B cell (primary cell): Measurements from ENCODE around the gene TBC1D17. TPM values are rescaled to one million over a fixed set of nuclear protein-coding genes. Genes with fewer than 3 reads are reported as not detected.

Source experiments
- ATAC-seq: fragments of 200-7000 bp; cut with Tn5 transposase; one replicate; pipeline ENCODE4 v1.10.0; 2021; ENCODE audit warnings: low read depth, mild to moderate bottlenecking, moderate number of reproducible peaks, moderate library complexity
- CTCF ChIA-PET: fragments of 350-600 bp; sonication (Branson Sonifier 250); formaldehyde crosslinking; loops from one replicate; lab custom pipeline; 2021; ENCODE audit warnings: antibody characterized with exemption, inconsistent platforms; lab: Charles Lee
- POLR2A ChIA-PET: fragments of 350-600 bp; sonication (Branson Sonifier 250); formaldehyde crosslinking; loops from one replicate; lab custom pipeline; 2021; ENCODE audit warnings: antibody characterized with exemption; lab: Charles Lee
- DNase-seq: peaks from one replicate; pipeline ENCODE4 v3.0.0; 2013
- H2AFZ ChIP-seq: 2 replicates; pipeline ENCODE4 v1.6.1; 2012; ENCODE audit warnings: mild to moderate bottlenecking, low read depth, low read length; ENCODE audit not compliant: insufficient read depth, poor library complexity, severe bottlenecking
- H3K27ac ChIP-seq, 2 donors: 1 replicate in 1 of 2; 2 replicates in 1 of 2; pipeline ENCODE4 v1.5.1; 2012 to 2013; ENCODE audit warnings: low read length in 2 of 2, mild to moderate bottlenecking in 2 of 2, moderate library complexity in 1 of 2
- H3K27me3 ChIP-seq, 4 experiments: fragments of 200-600 bp in 1 of 4; sonication (generic) in 1 of 4; replicated peaks in 1 of 4; 1 replicate in 2 of 4; 2 replicates in 2 of 4; pipeline versions ENCODE4 v1.6.1 to v1.7.0; 2013 to 2016; ENCODE audit warnings: low read length in 3 of 4, mild to moderate bottlenecking in 2 of 4, mixed read lengths in 1 of 4, moderate library complexity in 1 of 4; ENCODE audit not compliant: insufficient read depth in 4 of 4, control insufficient read depth in 3 of 4; ENCODE audit errors: control extremely low read depth in 1 of 4
- H3K36me3 ChIP-seq, 2 experiments: replicated peaks in 1 of 2; 1 replicate in 1 of 2; 2 replicates in 1 of 2; pipeline versions ENCODE4 v1.6.1 to v1.7.1; 2013; ENCODE audit warnings: low read length in 1 of 2; ENCODE audit not compliant: insufficient read depth in 2 of 2, control insufficient read depth in 1 of 2; ENCODE audit errors: control extremely low read depth in 1 of 2, extremely low read depth in 1 of 2
- H3K4me1 ChIP-seq, 2 donors: fragments of 200-600 bp in 1 of 2; sonication (generic) in 1 of 2; 1 replicate in 1 of 2; 2 replicates in 1 of 2; pipeline versions ENCODE4 v1.5.1 to v1.6.1; 2013 to 2017; ENCODE audit warnings: low read length in 2 of 2; ENCODE audit not compliant: control insufficient read depth in 2 of 2, insufficient read depth in 2 of 2
- H3K4me2 ChIP-seq: replicated peaks from 2 replicates; pipeline ENCODE3; 2012; ENCODE audit warnings: mild to moderate bottlenecking, low read depth, low read length; ENCODE audit not compliant: poor library complexity, severe bottlenecking
- H3K4me3 ChIP-seq, 5 experiments: fragments of 200-600 bp in 1 of 5; sonication (generic) in 1 of 5; 1 replicate in 3 of 5; 2 replicates in 2 of 5; pipeline versions ENCODE4 v1.5.1 to v1.7.0; 2011 to 2016; ENCODE audit warnings: low read length in 4 of 5, mild to moderate bottlenecking in 4 of 5, low read depth in 2 of 5, control low read depth in 1 of 5, moderate library complexity in 1 of 5; ENCODE audit not compliant: insufficient read depth in 1 of 5; ENCODE audit errors: control extremely low read depth in 1 of 5, extremely low read depth in 1 of 5
- H3K79me2 ChIP-seq: fragments of 200-600 bp; sonication (generic); one replicate; pipeline ENCODE4 v1.6.0; 2016; ENCODE audit warnings: low read length; ENCODE audit not compliant: control insufficient read depth, insufficient read depth
- H3K9ac ChIP-seq: fragments of 200-600 bp; sonication (generic); 2 replicates; pipeline ENCODE4 v1.6.1; 2017; ENCODE audit warnings: mild to moderate bottlenecking, low read length, moderate library complexity
- H3K9me3 ChIP-seq, 3 donors: one replicate each; pipeline versions ENCODE4 v1.6.1 to v1.7.1; 2013; ENCODE audit warnings: low read length in 2 of 3; ENCODE audit not compliant: control insufficient read depth in 2 of 3, insufficient read depth in 1 of 3; ENCODE audit errors: control extremely low read depth in 1 of 3
- H4K20me1 ChIP-seq: 2 replicates; pipeline ENCODE4 v1.6.0; 2012; ENCODE audit warnings: mild to moderate bottlenecking, low read length; ENCODE audit not compliant: insufficient read depth, control insufficient read depth, poor library complexity, severe bottlenecking
- H3K27ac Mint-ChIP-seq: one replicate; pipeline ENCODE4 v1.8.0; 2021; ENCODE audit warnings: mixed read lengths
- H3K27me3 Mint-ChIP-seq: one replicate; pipeline ENCODE4 v1.8.0; 2021; ENCODE audit warnings: mixed read lengths
- H3K4me1 Mint-ChIP-seq: one replicate; pipeline ENCODE4 v1.8.0; 2021; ENCODE audit warnings: mixed read lengths
- H3K4me3 Mint-ChIP-seq: one replicate; pipeline ENCODE4 v1.8.0; 2021; ENCODE audit warnings: mixed read lengths
- H3K9me3 Mint-ChIP-seq: one replicate; pipeline ENCODE4 v1.8.0; 2022; ENCODE audit warnings: mixed read lengths; ENCODE audit not compliant: insufficient read depth
- EZH2 ChIP-seq: IDR thresholded peaks from 2 replicates; pipeline ENCODE4 v1.6.1; 2012; ENCODE audit warnings: borderline replicate concordance, low read depth, mild to moderate bottlenecking, moderate library complexity, low read length; ENCODE audit not compliant: insufficient read depth, poor library complexity, severe bottlenecking
- WGBS: methylation state at CpG from one replicate; pipeline ENCODE4 v1.1.5; 2013; ENCODE audit warnings: missing lambda C conversion rate; ENCODE audit not compliant: insufficient coverage; 5-methylcytosine and 5-hydroxymethylcytosine counted together
- intact Hi-C: fragments of 100-400 bp; cut with micrococcal nuclease; formaldehyde crosslinking; loops from one replicate; pipeline ENCODE4 v1.10.0; 2022
- polyA plus RNA-seq: library from polyadenylated mRNA; depleted of rRNA; stranded (reverse); fragments of >200 nt; gene quantifications from 2 replicates; pipeline ENCODE4 v1.2.3, GENCODE V29; 2012
- total RNA-seq, 2 donors: library from RNA; stranded (reverse); fragments of 120-200 nt in 1 of 2; gene quantifications; 1 replicate in 1 of 2; 2 replicates in 1 of 2; pipeline versions ENCODE4 v1.2.3 to v1.2.4, GENCODE V29; 2013 to 2022
- TF ChIP-seq, protein P1 (sequence below): fragments of 200-600 bp; IDR thresholded peaks from one replicate; pipeline ENCODE4 v1.8.0; 2022; ENCODE audit warnings: antibody characterized with exemption, mild to moderate bottlenecking

Gene TBC1D17
- total and polyA plus RNA-seq, 2 donors (not counting 1 experiment from before 2014, with no cell fraction given): 85.7 to 98.7 TPM

GRCh38 chr19:49918089-49918488 is 40.6 kb downstream of the TBC1D17 start:
- peaks cover 85% of the 10 kb centered on the region for H3K79me2 ChIP-seq
- peaks cover 0 to 3% (median 0%) of the 10 kb centered on the region in 3 donors for H3K9me3 ChIP-seq
- no peaks in the 10 kb centered on the region for H3K27me3 ChIP-seq
- no peak for TF ChIP-seq EZH2
- TF ChIP-seq, protein P1, sequence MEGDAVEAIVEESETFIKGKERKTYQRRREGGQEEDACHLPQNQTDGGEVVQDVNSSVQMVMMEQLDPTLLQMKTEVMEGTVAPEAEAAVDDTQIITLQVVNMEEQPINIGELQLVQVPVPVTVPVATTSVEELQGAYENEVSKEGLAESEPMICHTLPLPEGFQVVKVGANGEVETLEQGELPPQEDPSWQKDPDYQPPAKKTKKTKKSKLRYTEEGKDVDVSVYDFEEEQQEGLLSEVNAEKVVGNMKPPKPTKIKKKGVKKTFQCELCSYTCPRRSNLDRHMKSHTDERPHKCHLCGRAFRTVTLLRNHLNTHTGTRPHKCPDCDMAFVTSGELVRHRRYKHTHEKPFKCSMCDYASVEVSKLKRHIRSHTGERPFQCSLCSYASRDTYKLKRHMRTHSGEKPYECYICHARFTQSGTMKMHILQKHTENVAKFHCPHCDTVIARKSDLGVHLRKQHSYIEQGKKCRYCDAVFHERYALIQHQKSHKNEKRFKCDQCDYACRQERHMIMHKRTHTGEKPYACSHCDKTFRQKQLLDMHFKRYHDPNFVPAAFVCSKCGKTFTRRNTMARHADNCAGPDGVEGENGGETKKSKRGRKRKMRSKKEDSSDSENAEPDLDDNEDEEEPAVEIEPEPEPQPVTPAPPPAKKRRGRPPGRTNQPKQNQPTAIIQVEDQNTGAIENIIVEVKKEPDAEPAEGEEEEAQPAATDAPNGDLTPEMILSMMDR: no peak
- peaks cover 0 to 54% of the 10 kb centered on the region in 2 experiments for H3K36me3 ChIP-seq
- H3K27me3 Mint-ChIP-seq: no peaks in the 10 kb centered on the region
- no peak overlapping the region for H2AFZ ChIP-seq
- no peak for ATAC-seq
- no peak overlapping the region for H3K4me3 ChIP-seq
- ChIA-PET CTCF (interaction anchor here (0.6 to 3.4 kb wide), 8 partner anchors 11 to 696 kb away, joined by 3 to 17 read pairs (median 5); partner anchors contain the start of genes ATF5, IL4I1 and NUP62), POLR2A (interaction anchor here (1.4 to 4.9 kb wide), 3 partner anchors 10 to 25 kb away, joined by 3 to 28 read pairs (median 4); partner anchors contain the start of genes ATF5 and NUP62)
- peaks cover 65% of the 10 kb centered on the region for H4K20me1 ChIP-seq
- WGBS: 100% methylated on average over 5 of the region's 8 CpGs
- H3K9me3 Mint-ChIP-seq: no peaks in the 10 kb centered on the region
- peak overlapping the region; percentile 95 for H3K27ac Mint-ChIP-seq
- H3K4me1 ChIP-seq: peaks cover 0 to 6% of the 10 kb centered on the region in 2 donors
- intact Hi-C loops: no loop called here
- H3K4me2 ChIP-seq: no peak overlapping the region
- peak overlapping the region; percentile 41 for H3K4me3 Mint-ChIP-seq
- no peak for DNase-seq
- H3K27ac ChIP-seq: no peak overlapping the region
- no peak overlapping the region for H3K9ac ChIP-seq
- H3K4me1 Mint-ChIP-seq: peaks cover 54% of the 10 kb centered on the region

DNA sequence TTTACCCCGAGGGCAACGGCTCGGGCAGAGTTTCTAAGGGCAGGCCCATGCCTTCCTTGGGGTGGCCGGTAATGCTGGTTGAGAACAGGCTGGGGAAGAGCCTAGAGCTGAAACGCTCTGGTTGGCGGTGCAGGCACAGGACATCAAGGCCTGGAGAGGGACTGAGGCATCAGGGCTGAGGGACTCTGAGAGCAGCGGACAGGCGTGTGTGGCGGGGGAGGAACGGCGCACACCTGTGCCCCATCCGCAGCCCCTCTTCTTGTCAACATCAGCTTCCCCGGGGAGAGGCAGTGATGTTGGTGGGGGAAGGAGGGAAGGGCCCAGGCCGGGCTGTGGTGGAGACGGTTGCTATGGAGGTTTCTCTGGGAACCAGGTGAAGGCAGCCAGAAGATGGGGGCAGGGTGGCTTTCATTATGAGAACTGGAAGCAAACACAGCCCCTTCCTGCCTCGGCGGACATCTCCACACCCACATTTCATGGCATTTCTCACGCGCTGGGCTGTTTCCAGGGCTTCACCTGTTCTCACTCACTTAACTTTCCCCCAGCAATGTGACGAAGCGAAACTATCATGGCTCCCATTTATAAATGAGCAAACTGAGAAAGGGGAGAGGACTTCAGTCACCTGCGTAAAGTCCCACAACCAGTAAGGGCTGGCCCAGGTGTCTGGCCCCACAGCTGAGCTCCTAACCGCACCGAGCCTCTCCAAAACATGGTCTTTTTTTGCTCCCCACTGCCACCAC is 43.3 kb downstream of the TBC1D17 start:
- ChIA-PET CTCF (interaction anchor here (0.8 to 1.2 kb wide), 2 partner anchors 10 to 73 kb away, joined by 3 to 4 read pairs; no protein-coding TSS in a partner anchor), POLR2A (interaction anchor here (4.9 kb wide), 1 partner anchor 8 kb away, joined by 28 read pairs; the partner anchor contains the start of genes ATF5 and NUP62)
- peaks cover 1 to 54% of the 10 kb centered on the region in 2 experiments for H3K36me3 ChIP-seq
- peaks cover 83% of the 10 kb centered on the region for H4K20me1 ChIP-seq
- DNase-seq (no peak), ATAC-seq (no peak)
- no peaks in the 10 kb centered on the region for H3K9me3 Mint-ChIP-seq
- WGBS: 90% methylated on average over 18 of the region's 24 CpGs
- peak overlapping the region; percentile 72 for H3K27ac Mint-ChIP-seq
- peaks cover 0 to 18% of the 10 kb centered on the region in 2 donors for H3K4me1 ChIP-seq
- intact Hi-C loops: loop anchor here (10.0 kb wide), 1 partner anchor 884 kb away; no protein-coding TSS in a partner anchor
- TF ChIP-seq, protein P1: no peak
- no peak for TF ChIP-seq EZH2
- H3K4me1 Mint-ChIP-seq: peaks cover 59% of the 10 kb centered on the region
- H3K27me3 ChIP-seq: no peaks in the 10 kb centered on the region
- H3K4me2 ChIP-seq: no peak overlapping the region
- H3K4me3 Mint-ChIP-seq: peak overlapping the region; percentile 32
- peaks cover 0 to 3% (median 0%) of the 10 kb centered on the region in 3 donors for H3K9me3 ChIP-seq
- no peak overlapping the region for H2AFZ ChIP-seq
- H3K27ac ChIP-seq: peak overlapping the region in 1 of 2 donors; percentile 23
- H3K4me3 ChIP-seq: no peak overlapping the region
- H3K9ac ChIP-seq: no peak overlapping the region
- H3K27me3 Mint-ChIP-seq: no peaks in the 10 kb centered on the region
- H3K79me2 ChIP-seq: peaks cover 97% of the 10 kb centered on the region
